Measurements from ENCODE around the gene TNS2.
A peak's percentile ranks its signal among the peaks of the same experiment; 100 is the strongest.

The TNS2 gene

GRCh38 chr12:53096089-53096741 is 46.4 kb downstream of the TNS2 start:
- no peak overlapping the region for H2AFZ ChIP-seq (ENCODE audit: low read depth, low read length, severe bottlenecking)
- no peak overlapping the region for H3K4me2 ChIP-seq (ENCODE audit: low read depth, low read length, poor library complexity, severe bottlenecking)

GRCh38 chr12:53096759-53097158 is 46.9 kb downstream of the TNS2 start:
- Histone ChIP-seq H3F3A (ENCODE audit: insufficient read depth) (peaks cover 11% of the 10 kb centered on the region), H3K27me3 (ENCODE audit: low read length) (no peaks in the 10 kb centered on the region), H3K9me2 (replicated peaks; ENCODE audit: insufficient read depth, low read length) (no peaks in the 10 kb centered on the region), H2AFZ (ENCODE audit: low read depth, low read length, severe bottlenecking) (no peak overlapping the region), H3K4me3 (ENCODE audit: insufficient read depth, low read length, poor library complexity, severe bottlenecking) (no peak overlapping the region), H3K4me2 (ENCODE audit: low read depth, low read length, poor library complexity, severe bottlenecking) (no peak overlapping the region), H4K20me1 (ENCODE audit: low read depth, low read length) (no peaks in the 10 kb centered on the region), H3K9ac (ENCODE audit: low read length) (no peak overlapping the region), H3K27ac (ENCODE audit: low read depth, low read length) (no peak overlapping the region), H3K79me2 (ENCODE audit: insufficient read depth, low read length) (no peaks in the 10 kb centered on the region), H3K9me3 (ENCODE audit: insufficient read depth, low read length) (no peaks in the 10 kb centered on the region), H3K36me3 (ENCODE audit: low read length) (no peaks in the 10 kb centered on the region)
- no peak for TF ChIP-seq EZH2phosphoT487 (conservative IDR thresholded peaks at IDR 0.05; ENCODE audit: low read length)
- TF ChIP-seq CTCF (IDR thresholded peaks at IDR 0.05; ENCODE audit: insufficient read depth, low read length, poor library complexity, severe bottlenecking), result no peak

More at GRCh38 chr12:53096089-53096741, 46.4 kb downstream of the TNS2 start:
- peaks cover 11% of the 10 kb centered on the region for H3F3A ChIP-seq (ENCODE audit: insufficient read depth)
- no peaks in the 10 kb centered on the region for H3K36me3 ChIP-seq (ENCODE audit: low read length)
- H3K9me2 ChIP-seq (replicated peaks; ENCODE audit: insufficient read depth, low read length), result no peaks in the 10 kb centered on the region
- no peak overlapping the region for H3K27ac ChIP-seq (ENCODE audit: low read depth, low read length)
- no peaks in the 10 kb centered on the region for H3K9me3 ChIP-seq (ENCODE audit: insufficient read depth, low read length)
- H3K4me3 ChIP-seq (ENCODE audit: insufficient read depth, low read length, poor library complexity, severe bottlenecking), result no peak overlapping the region
- no peak for TF ChIP-seq CTCF (IDR thresholded peaks at IDR 0.05; ENCODE audit: insufficient read depth, low read length, poor library complexity, severe bottlenecking)
- no peak for TF ChIP-seq EZH2phosphoT487 (conservative IDR thresholded peaks at IDR 0.05; ENCODE audit: low read length)
- no peaks in the 10 kb centered on the region for H3K27me3 ChIP-seq (ENCODE audit: low read length)
- no peak overlapping the region for H3K9ac ChIP-seq (ENCODE audit: low read length)
- no peaks in the 10 kb centered on the region for H3K79me2 ChIP-seq (ENCODE audit: insufficient read depth, low read length)
- H4K20me1 ChIP-seq (ENCODE audit: low read depth, low read length), result no peaks in the 10 kb centered on the region

GRCh38 chr12:53097207-53097563 is 47.3 kb downstream of the TNS2 start:
- Histone ChIP-seq H3K36me3 (ENCODE audit: low read length) (no peaks in the 10 kb centered on the region), H3K9ac (ENCODE audit: low read length) (peak overlapping the region; percentile 58), H3K27ac (ENCODE audit: low read depth, low read length) (no peak overlapping the region), H3F3A (ENCODE audit: insufficient read depth) (peaks cover 11% of the 10 kb centered on the region), H3K9me2 (replicated peaks; ENCODE audit: insufficient read depth, low read length) (no peaks in the 10 kb centered on the region), H3K4me2 (ENCODE audit: low read depth, low read length, poor library complexity, severe bottlenecking) (peak overlapping the region; percentile 69), H3K27me3 (ENCODE audit: low read length) (no peaks in the 10 kb centered on the region), H4K20me1 (ENCODE audit: low read depth, low read length) (no peaks in the 10 kb centered on the region), H3K9me3 (ENCODE audit: insufficient read depth, low read length) (no peaks in the 10 kb centered on the region), H3K79me2 (ENCODE audit: insufficient read depth, low read length) (no peaks in the 10 kb centered on the region), H2AFZ (ENCODE audit: low read depth, low read length, severe bottlenecking) (peak overlapping the region; percentile 84), H3K4me3 (ENCODE audit: insufficient read depth, low read length, poor library complexity, severe bottlenecking) (peak overlapping the region; percentile 45)
- no peak for TF ChIP-seq CTCF (IDR thresholded peaks at IDR 0.05; ENCODE audit: insufficient read depth, low read length, poor library complexity, severe bottlenecking)
- TF ChIP-seq EZH2phosphoT487 (conservative IDR thresholded peaks at IDR 0.05; ENCODE audit: low read length), result no peak

All from SU-DHL-6 (cell line).